ENCODE data around the gene FES. TPM values are rescaled to one million over a fixed set of nuclear protein-coding genes. Genes with fewer than 3 reads are reported as not detected.
A peak's percentile ranks its signal among the peaks of the same experiment; 100 is the strongest.

FES gene
- total and polyA plus RNA-seq, 2 of the 13 experiments (the other 11 are each of a cell fraction or from before 2014, with no cell fraction given) = 4.0 to 9.5 TPM

GRCh38 chr15:90903733-90904536, 19.6 kb downstream of the FES start (continued):
- TF ChIP-seq UBTF (CRISPR knock-in tag; IDR thresholded peaks at IDR 0.05) (peak; percentile 78), ZNF691 (CRISPR knock-in tag; IDR thresholded peaks at IDR 0.05; ENCODE audit: borderline replicate concordance, low read depth) (peak; percentile 22; the same call in 1 of the 2 replicates), NCOA1 (CRISPR knock-in tag; IDR thresholded peaks at IDR 0.05) (0 out of 2 replicates have a peak, but pooled peaks have one; percentile 36), SPEN (CRISPR knock-in tag; IDR thresholded peaks at IDR 0.05; ENCODE audit: low read depth) (no peak), ZSCAN5A (CRISPR knock-in tag; IDR thresholded peaks at IDR 0.05; ENCODE audit: borderline replicate concordance) (no peak), ZNF615 (CRISPR knock-in tag; IDR thresholded peaks at IDR 0.05; ENCODE audit: borderline replicate concordance) (no peak), LCORL (IDR thresholded peaks at IDR 0.05) (no peak), LCORL (CRISPR knock-in tag; IDR thresholded peaks at IDR 0.05) (peak; percentile 39; the same call in 1 of the 2 replicates), SNAPC2 (CRISPR knock-in tag; IDR thresholded peaks at IDR 0.05) (no peak), ZNF777 (CRISPR knock-in tag; IDR thresholded peaks at IDR 0.05) (no peak), ADNP (CRISPR knock-in tag; IDR thresholded peaks at IDR 0.05) (no peak), YY1 (IDR thresholded peaks at IDR 0.05; ENCODE audit: insufficient read depth, insufficient replicate concordance, low read depth, low read length) (no peak), ZNF205 (CRISPR knock-in tag; IDR thresholded peaks at IDR 0.05) (peak; percentile 37; the same call in 1 of the 2 replicates), ZBTB26 (CRISPR knock-in tag; IDR thresholded peaks at IDR 0.05; ENCODE audit: borderline replicate concordance) (0 out of 2 replicates have a peak, but pooled peaks have one; percentile 49), ZNF577 (CRISPR knock-in tag; IDR thresholded peaks at IDR 0.05; ENCODE audit: borderline replicate concordance, low read depth) (no peak), PITX1 (CRISPR knock-in tag; IDR thresholded peaks at IDR 0.05) (no peak), PRDM15 (CRISPR knock-in tag; IDR thresholded peaks at IDR 0.05) (peak; percentile 24; the same call in 1 of the 2 replicates), POLR2G (IDR thresholded peaks at IDR 0.05; ENCODE audit: low read depth, low read length) (peak; percentile 14; the same call in 1 of the 2 replicates), XRCC5 (optimal IDR thresholded peaks at IDR 0.05; ENCODE audit: low read length) (peak; percentile 56)

Measured in HepG2 (cell line).